B cell (primary cell): ENCODE results near the gene BOK. TPM values are rescaled to one million over a fixed set of nuclear protein-coding genes. Genes with fewer than 3 reads are reported as not detected.

Experiments
- ATAC-seq: fragments of 200-7000 bp; cut with Tn5 transposase; one replicate; pipeline ENCODE4 v1.10.0; 2021; ENCODE audit warnings: low read depth, mild to moderate bottlenecking, moderate number of reproducible peaks, moderate library complexity
- CTCF ChIA-PET: fragments of 350-600 bp; sonication (Branson Sonifier 250); formaldehyde crosslinking; loops from one replicate; lab custom pipeline; 2021; ENCODE audit warnings: antibody characterized with exemption, inconsistent platforms; lab: Charles Lee
- POLR2A ChIA-PET: fragments of 350-600 bp; sonication (Branson Sonifier 250); formaldehyde crosslinking; loops from one replicate; lab custom pipeline; 2021; ENCODE audit warnings: antibody characterized with exemption; lab: Charles Lee
- DNase-seq: peaks from one replicate; pipeline ENCODE4 v3.0.0; 2013
- H2AFZ ChIP-seq: 2 replicates; pipeline ENCODE4 v1.6.1; 2012; ENCODE audit warnings: mild to moderate bottlenecking, low read depth, low read length; ENCODE audit not compliant: insufficient read depth, poor library complexity, severe bottlenecking
- H3K27ac ChIP-seq, 2 donors: 1 replicate in 1 of 2; 2 replicates in 1 of 2; pipeline ENCODE4 v1.5.1; 2012 to 2013; ENCODE audit warnings: low read length in 2 of 2, mild to moderate bottlenecking in 2 of 2, moderate library complexity in 1 of 2
- H3K27me3 ChIP-seq, 4 experiments: fragments of 200-600 bp in 1 of 4; sonication (generic) in 1 of 4; replicated peaks in 1 of 4; 1 replicate in 2 of 4; 2 replicates in 2 of 4; pipeline versions ENCODE4 v1.6.1 to v1.7.0; 2013 to 2016; ENCODE audit warnings: low read length in 3 of 4, mild to moderate bottlenecking in 2 of 4, mixed read lengths in 1 of 4, moderate library complexity in 1 of 4; ENCODE audit not compliant: insufficient read depth in 4 of 4, control insufficient read depth in 3 of 4; ENCODE audit errors: control extremely low read depth in 1 of 4
- H3K36me3 ChIP-seq, 2 experiments: replicated peaks in 1 of 2; 1 replicate in 1 of 2; 2 replicates in 1 of 2; pipeline versions ENCODE4 v1.6.1 to v1.7.1; 2013; ENCODE audit warnings: low read length in 1 of 2; ENCODE audit not compliant: insufficient read depth in 2 of 2, control insufficient read depth in 1 of 2; ENCODE audit errors: control extremely low read depth in 1 of 2, extremely low read depth in 1 of 2
- H3K4me1 ChIP-seq, 2 donors: fragments of 200-600 bp in 1 of 2; sonication (generic) in 1 of 2; 1 replicate in 1 of 2; 2 replicates in 1 of 2; pipeline versions ENCODE4 v1.5.1 to v1.6.1; 2013 to 2017; ENCODE audit warnings: low read length in 2 of 2; ENCODE audit not compliant: control insufficient read depth in 2 of 2, insufficient read depth in 2 of 2
- H3K4me2 ChIP-seq: replicated peaks from 2 replicates; pipeline ENCODE3; 2012; ENCODE audit warnings: mild to moderate bottlenecking, low read depth, low read length; ENCODE audit not compliant: poor library complexity, severe bottlenecking
- H3K4me3 ChIP-seq, 5 experiments: fragments of 200-600 bp in 1 of 5; sonication (generic) in 1 of 5; 1 replicate in 3 of 5; 2 replicates in 2 of 5; pipeline versions ENCODE4 v1.5.1 to v1.7.0; 2011 to 2016; ENCODE audit warnings: low read length in 4 of 5, mild to moderate bottlenecking in 4 of 5, low read depth in 2 of 5, control low read depth in 1 of 5, moderate library complexity in 1 of 5; ENCODE audit not compliant: insufficient read depth in 1 of 5; ENCODE audit errors: control extremely low read depth in 1 of 5, extremely low read depth in 1 of 5
- H3K79me2 ChIP-seq: fragments of 200-600 bp; sonication (generic); one replicate; pipeline ENCODE4 v1.6.0; 2016; ENCODE audit warnings: low read length; ENCODE audit not compliant: control insufficient read depth, insufficient read depth
- H3K9ac ChIP-seq: fragments of 200-600 bp; sonication (generic); 2 replicates; pipeline ENCODE4 v1.6.1; 2017; ENCODE audit warnings: mild to moderate bottlenecking, low read length, moderate library complexity
- H3K9me3 ChIP-seq, 3 donors: one replicate each; pipeline versions ENCODE4 v1.6.1 to v1.7.1; 2013; ENCODE audit warnings: low read length in 2 of 3; ENCODE audit not compliant: control insufficient read depth in 2 of 3, insufficient read depth in 1 of 3; ENCODE audit errors: control extremely low read depth in 1 of 3
- H4K20me1 ChIP-seq: 2 replicates; pipeline ENCODE4 v1.6.0; 2012; ENCODE audit warnings: mild to moderate bottlenecking, low read length; ENCODE audit not compliant: insufficient read depth, control insufficient read depth, poor library complexity, severe bottlenecking
- H3K27ac Mint-ChIP-seq: one replicate; pipeline ENCODE4 v1.8.0; 2021; ENCODE audit warnings: mixed read lengths
- H3K27me3 Mint-ChIP-seq: one replicate; pipeline ENCODE4 v1.8.0; 2021; ENCODE audit warnings: mixed read lengths
- H3K4me1 Mint-ChIP-seq: one replicate; pipeline ENCODE4 v1.8.0; 2021; ENCODE audit warnings: mixed read lengths
- H3K4me3 Mint-ChIP-seq: one replicate; pipeline ENCODE4 v1.8.0; 2021; ENCODE audit warnings: mixed read lengths
- H3K9me3 Mint-ChIP-seq: one replicate; pipeline ENCODE4 v1.8.0; 2022; ENCODE audit warnings: mixed read lengths; ENCODE audit not compliant: insufficient read depth
- EZH2 ChIP-seq: IDR thresholded peaks from 2 replicates; pipeline ENCODE4 v1.6.1; 2012; ENCODE audit warnings: borderline replicate concordance, low read depth, mild to moderate bottlenecking, moderate library complexity, low read length; ENCODE audit not compliant: insufficient read depth, poor library complexity, severe bottlenecking
- WGBS: methylation state at CpG from one replicate; pipeline ENCODE4 v1.1.5; 2013; ENCODE audit warnings: missing lambda C conversion rate; ENCODE audit not compliant: insufficient coverage; 5-methylcytosine and 5-hydroxymethylcytosine counted together
- intact Hi-C: fragments of 100-400 bp; cut with micrococcal nuclease; formaldehyde crosslinking; loops from one replicate; pipeline ENCODE4 v1.10.0; 2022
- polyA plus RNA-seq: library from polyadenylated mRNA; depleted of rRNA; stranded (reverse); fragments of >200 nt; gene quantifications from 2 replicates; pipeline ENCODE4 v1.2.3, GENCODE V29; 2012
- total RNA-seq, 2 donors: library from RNA; stranded (reverse); fragments of 120-200 nt in 1 of 2; gene quantifications; 1 replicate in 1 of 2; 2 replicates in 1 of 2; pipeline versions ENCODE4 v1.2.3 to v1.2.4, GENCODE V29; 2013 to 2022
- TF ChIP-seq, protein P1 (sequence below): fragments of 200-600 bp; IDR thresholded peaks from one replicate; pipeline ENCODE4 v1.8.0; 2022; ENCODE audit warnings: antibody characterized with exemption, mild to moderate bottlenecking

BOK gene
- total and polyA plus RNA-seq, 2 donors (not counting 1 experiment from before 2014, with no cell fraction given), result 0.10 to 0.22 TPM

- H3K4me2 ChIP-seq, result peak overlapping the region; percentile 99
- intact Hi-C loops, result loop anchor here (1.0 kb wide), 7 partner anchors 27 to 295 kb away; partner anchors contain the start of genes ATG4B, D2HGDH, FARP2 and HDLBP
- peak; percentile 93 for DNase-seq
- peaks cover 38% of the 10 kb centered on the region for H3K79me2 ChIP-seq
- Mint-ChIP-seq H3K9me3 (no peaks in the 10 kb centered on the region), H3K4me1 (peaks cover 20% of the 10 kb centered on the region), H3K27me3 (no peaks in the 10 kb centered on the region), H3K4me3 (peak overlapping the region; percentile 66), H3K27ac (peak overlapping the region; percentile 63)
- no peaks in the 10 kb centered on the region for H3K9me3 ChIP-seq
- H2AFZ ChIP-seq, result peak overlapping the region; percentile 88
- peaks cover 8 to 16% of the 10 kb centered on the region in 2 donors for H3K4me1 ChIP-seq
- H3K4me3 ChIP-seq, result peak overlapping the region in 4 of 5 experiments; percentile 50 to 71 (median 62)
- TF ChIP-seq, protein P1, sequence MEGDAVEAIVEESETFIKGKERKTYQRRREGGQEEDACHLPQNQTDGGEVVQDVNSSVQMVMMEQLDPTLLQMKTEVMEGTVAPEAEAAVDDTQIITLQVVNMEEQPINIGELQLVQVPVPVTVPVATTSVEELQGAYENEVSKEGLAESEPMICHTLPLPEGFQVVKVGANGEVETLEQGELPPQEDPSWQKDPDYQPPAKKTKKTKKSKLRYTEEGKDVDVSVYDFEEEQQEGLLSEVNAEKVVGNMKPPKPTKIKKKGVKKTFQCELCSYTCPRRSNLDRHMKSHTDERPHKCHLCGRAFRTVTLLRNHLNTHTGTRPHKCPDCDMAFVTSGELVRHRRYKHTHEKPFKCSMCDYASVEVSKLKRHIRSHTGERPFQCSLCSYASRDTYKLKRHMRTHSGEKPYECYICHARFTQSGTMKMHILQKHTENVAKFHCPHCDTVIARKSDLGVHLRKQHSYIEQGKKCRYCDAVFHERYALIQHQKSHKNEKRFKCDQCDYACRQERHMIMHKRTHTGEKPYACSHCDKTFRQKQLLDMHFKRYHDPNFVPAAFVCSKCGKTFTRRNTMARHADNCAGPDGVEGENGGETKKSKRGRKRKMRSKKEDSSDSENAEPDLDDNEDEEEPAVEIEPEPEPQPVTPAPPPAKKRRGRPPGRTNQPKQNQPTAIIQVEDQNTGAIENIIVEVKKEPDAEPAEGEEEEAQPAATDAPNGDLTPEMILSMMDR, result peak; percentile 76
- TF ChIP-seq EZH2, result no peak
- H3K36me3 ChIP-seq, result peaks cover 0 to 7% of the 10 kb centered on the region in 2 experiments
- ChIA-PET POLR2A (interaction anchor here (0.8 kb wide), 1 partner anchor 460 kb away, joined by 3 read pairs; the partner anchor contains the start of gene PPP1R7), CTCF (interaction anchor here (0.7 to 1.4 kb wide), 2 partner anchors 124 to 159 kb away, joined by 3 read pairs; partner anchors contain the start of gene D2HGDH)
- peak overlapping the region; percentile 63 for H3K9ac ChIP-seq
- H3K27me3 ChIP-seq, result no peaks in the 10 kb centered on the region
- peak; percentile 99 for ATAC-seq
- WGBS, result 8% methylated on average over 73 of the region's 76 CpGs
- H3K27ac ChIP-seq, result peak overlapping the region; percentile 50 to 74
- peaks cover 21% of the 10 kb centered on the region for H4K20me1 ChIP-seq
Observed at GRCh38 chr2:241609859-241610793, 51.6 kb downstream of the BOK start.
